Measurements from ENCODE around the gene CCNA2. TPM values are rescaled to one million over a fixed set of nuclear protein-coding genes. Genes with fewer than 3 reads are reported as not detected.

The CCNA2 gene
- total RNA-seq: 1 to 10 TPM in 2 of 4 donors, under 1 TPM in 2; 0.89 to 2.9 (median 1.4) TPM

GRCh38 chr4:121823505-121824170 is at the start of gene CCNA2:
Gene CCNA2 (minus strand): TSS chr4:121823883. CDS start chr4:121823628, 255 bp downstream.
- no peaks in the 10 kb centered on the region for H3K27me3 ChIP-seq
- 1% methylated on average over 11 to 18 of the region's 63 CpGs for WGBS, 2 donors (ENCODE audit: low coverage in 1 of 2)

GRCh38 chr4:121869841-121870822 is 46.4 kb upstream of the CCNA2 start, which contains the start of gene BBS7:
Gene BBS7 (minus strand): TSS chr4:121870474. CDS start chr4:121870313, 161 bp downstream.
- TF ChIP-seq POLR2A (IDR thresholded peaks at IDR 0.05) (peak; percentile 57 to 65), POLR2AphosphoS5 (IDR thresholded peaks at IDR 0.05) (peak; percentile 74), EP300 (IDR thresholded peaks at IDR 0.05) (no peak)
- TF ChIP-seq, protein P1, sequence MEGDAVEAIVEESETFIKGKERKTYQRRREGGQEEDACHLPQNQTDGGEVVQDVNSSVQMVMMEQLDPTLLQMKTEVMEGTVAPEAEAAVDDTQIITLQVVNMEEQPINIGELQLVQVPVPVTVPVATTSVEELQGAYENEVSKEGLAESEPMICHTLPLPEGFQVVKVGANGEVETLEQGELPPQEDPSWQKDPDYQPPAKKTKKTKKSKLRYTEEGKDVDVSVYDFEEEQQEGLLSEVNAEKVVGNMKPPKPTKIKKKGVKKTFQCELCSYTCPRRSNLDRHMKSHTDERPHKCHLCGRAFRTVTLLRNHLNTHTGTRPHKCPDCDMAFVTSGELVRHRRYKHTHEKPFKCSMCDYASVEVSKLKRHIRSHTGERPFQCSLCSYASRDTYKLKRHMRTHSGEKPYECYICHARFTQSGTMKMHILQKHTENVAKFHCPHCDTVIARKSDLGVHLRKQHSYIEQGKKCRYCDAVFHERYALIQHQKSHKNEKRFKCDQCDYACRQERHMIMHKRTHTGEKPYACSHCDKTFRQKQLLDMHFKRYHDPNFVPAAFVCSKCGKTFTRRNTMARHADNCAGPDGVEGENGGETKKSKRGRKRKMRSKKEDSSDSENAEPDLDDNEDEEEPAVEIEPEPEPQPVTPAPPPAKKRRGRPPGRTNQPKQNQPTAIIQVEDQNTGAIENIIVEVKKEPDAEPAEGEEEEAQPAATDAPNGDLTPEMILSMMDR (IDR thresholded peaks at IDR 0.05): no peak
- Histone ChIP-seq H3K27ac (peak within 1 kb of the TSS; percentile 87 to 98 (median 96)), H3K4me3 (peak within 1 kb of the TSS; percentile 88 to 90), H3K9me3 (no peaks in the 10 kb centered on the region), H3K27me3 (peaks cover 3% of the 10 kb centered on the region), H3K4me1 (peaks cover 0 to 15% (median 4%) of the 10 kb centered on the region in 3 donors), H3K36me3 (peaks cover 0 to 14% of the 10 kb centered on the region in 2 donors)
- 0% methylated on average over 5 of the region's 58 CpGs for WGBS, 2 donors (ENCODE audit: low coverage in 1 of 2)
- peak; percentile 100 for ATAC-seq

More at GRCh38 chr4:121823505-121824170, at the start of gene CCNA2:
- TF ChIP-seq EP300 (IDR thresholded peaks at IDR 0.05): no peak
- TF ChIP-seq POLR2A (IDR thresholded peaks at IDR 0.05): peak in 1 of 2 donors; percentile 34
- TF ChIP-seq, protein P1 (IDR thresholded peaks at IDR 0.05): peak in 1 of 4 experiments; percentile 19
- TF ChIP-seq POLR2AphosphoS5 (IDR thresholded peaks at IDR 0.05): peak; percentile 60
- peak within 1 kb of the TSS; percentile 41 to 62 for H3K4me3 ChIP-seq
- H3K27ac ChIP-seq: peak within 1 kb of the TSS; percentile 73 to 84 (median 80)
- peaks cover 0 to 25% (median 0%) of the 10 kb centered on the region in 3 donors for H3K4me1 ChIP-seq
- H3K36me3 ChIP-seq: peaks cover 0 to 35% of the 10 kb centered on the region in 2 donors
- no peaks in the 10 kb centered on the region for H3K9me3 ChIP-seq
- ATAC-seq: peak; percentile 99

GRCh38 chr4:121863799-121864198 is 40.1 kb upstream of the CCNA2 start:
- Histone ChIP-seq H3K36me3 (peaks cover 0 to 54% of the 10 kb centered on the region in 2 donors), H3K9me3 (no peaks in the 10 kb centered on the region), H3K27ac (no peak overlapping the region), H3K27me3 (no peaks in the 10 kb centered on the region), H3K4me3 (no peak overlapping the region), H3K4me1 (peaks cover 0 to 1% (median 0%) of the 10 kb centered on the region in 3 donors)
- TF ChIP-seq POLR2AphosphoS5 (IDR thresholded peaks at IDR 0.05): no peak
- no peak for TF ChIP-seq EP300 (IDR thresholded peaks at IDR 0.05)
- TF ChIP-seq POLR2A (IDR thresholded peaks at IDR 0.05): no peak
- TF ChIP-seq, protein P1 (IDR thresholded peaks at IDR 0.05): no peak
- ATAC-seq: no peak
- WGBS, 2 donors (ENCODE audit: low coverage in 1 of 2): 60 to 77% methylated on average over 1 to 7 of the region's 7 CpGs

DNA sequence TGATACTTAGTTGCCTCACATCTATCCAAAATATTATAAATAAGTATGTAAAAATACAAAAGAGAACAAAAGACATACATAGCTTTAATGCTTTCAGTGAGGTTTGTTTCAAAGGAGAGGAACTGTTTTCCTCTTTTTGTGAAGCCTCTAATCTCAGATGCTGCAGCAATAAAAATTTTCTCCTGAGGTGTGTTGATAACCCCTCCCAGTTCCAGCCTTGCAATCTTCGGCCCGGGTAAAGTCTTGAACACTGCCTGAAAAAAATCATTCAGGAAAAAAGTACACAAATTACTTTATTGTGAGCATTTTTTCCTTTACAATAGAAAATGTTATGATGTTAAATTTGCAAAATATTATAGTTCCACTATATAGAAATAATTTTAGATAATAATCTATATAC is 37.7 kb upstream of the CCNA2 start:
- WGBS, 2 donors (ENCODE audit: low coverage in 1 of 2): 71% methylated on average over 2 of the region's 2 CpGs; no CpG with 5 or more reads in 1 of the 2 donors
- ATAC-seq: no peak
- Histone ChIP-seq H3K4me1 (no peaks in the 10 kb centered on the region), H3K36me3 (peaks cover 0 to 72% of the 10 kb centered on the region in 2 donors), H3K4me3 (no peak overlapping the region), H3K9me3 (no peaks in the 10 kb centered on the region), H3K27ac (no peak overlapping the region), H3K27me3 (no peaks in the 10 kb centered on the region)
- TF ChIP-seq POLR2A (IDR thresholded peaks at IDR 0.05) (no peak), POLR2AphosphoS5 (IDR thresholded peaks at IDR 0.05) (no peak), EP300 (IDR thresholded peaks at IDR 0.05) (no peak)
- TF ChIP-seq, protein P1 (IDR thresholded peaks at IDR 0.05): no peak
